SK-N-MC (cell line): ENCODE results near the gene FCGR2B.
"Not testable (repeated sequence)": the region's sequence is repeated elsewhere in the genome, so short reads cannot be mapped to it uniquely, and the experiment has no call there.

ENCODE experiments used
- EZH2 ChIP-seq: fragments of 200-600 bp; sonication (generic); IDR thresholded peaks from one replicate; pipeline ENCODE4 v1.6.1; 2017; ENCODE audit warnings: antibody characterized with exemption
- POLR2AphosphoS5 ChIP-seq: IDR thresholded peaks from 2 replicates; pipeline ENCODE4 v1.6.1; 2012; ENCODE audit warnings: mild to moderate bottlenecking, low read depth, low read length, borderline replicate concordance

- TF ChIP-seq EZH2, POLR2AphosphoS5: not testable (repeated sequence)
These were observed 9.4 kb upstream of the FCGR2B start for GRCh38 chr1:161653541-161653940.
